GM18858 (cell line): ENCODE measurements around the gene FADS1.

Experiments used
- ATAC-seq: cut with Tn5 transposase; IDR thresholded peaks from one replicate; pipeline ENCODE4 v1.9.1; 2021; ENCODE audit not compliant: unreplicated experiment

The FADS1 gene

GRCh38 chr11:61846362-61847020, 29.7 kb upstream of the FADS1 start:
- no peak for ATAC-seq

- no peak for ATAC-seq
Measured at GRCh38 chr11:61844909-61845565, 28.2 kb upstream of the FADS1 start.

- ATAC-seq: no peak
Measured at GRCh38 chr11:61842528-61842820, 25.7 kb upstream of the FADS1 start.

- no peak for ATAC-seq
Measured at GRCh38 chr11:61841636-61842527, 25.1 kb upstream of the FADS1 start.

GRCh38 chr11:61840371-61840770, 23.6 kb upstream of the FADS1 start:
- no peak for ATAC-seq

GRCh38 chr11:61839742-61840141, 22.9 kb upstream of the FADS1 start:
- ATAC-seq: no peak

- no peak for ATAC-seq
Measured at GRCh38 chr11:61838921-61839320, 22.1 kb upstream of the FADS1 start.

- ATAC-seq: no peak
Measured at GRCh38 chr11:61838501-61838900, 21.7 kb upstream of the FADS1 start.

GRCh38 chr11:61837411-61838005, 20.7 kb upstream of the FADS1 start:
- no peak for ATAC-seq

GRCh38 chr11:61836193-61836592, 19.4 kb upstream of the FADS1 start:
- no peak for ATAC-seq

GRCh38 chr11:61834278-61835048, 17.7 kb upstream of the FADS1 start:
- ATAC-seq: peak; percentile 84

- ATAC-seq: no peak
Measured at GRCh38 chr11:61833926-61834277, 17.1 kb upstream of the FADS1 start.

GRCh38 chr11:61833471-61833870, 16.7 kb upstream of the FADS1 start:
- no peak for ATAC-seq

- no peak for ATAC-seq
Measured at GRCh38 chr11:61832754-61833153, 16.0 kb upstream of the FADS1 start.

GRCh38 chr11:61832207-61832606, 15.4 kb upstream of the FADS1 start:
- ATAC-seq: no peak

GRCh38 chr11:61830237-61831105, 13.7 kb upstream of the FADS1 start:
- no peak for ATAC-seq

- ATAC-seq: no peak
Measured at GRCh38 chr11:61829806-61830205, 13.0 kb upstream of the FADS1 start.

- no peak for ATAC-seq
Measured at GRCh38 chr11:61828629-61829407, 12.0 kb upstream of the FADS1 start.

GRCh38 chr11:61828379-61828628, 11.5 kb upstream of the FADS1 start:
- no peak for ATAC-seq
